Activated T-cell treated with anti-CD3 and anti-CD28 coated beads for 4 hours (primary cell): ENCODE data around the gene TUBB6.
A peak's percentile ranks its signal among the peaks of the same experiment; 100 is the strongest.

Experiments used
- DNase-seq: peaks from one replicate; pipeline ENCODE4 v3.0.0-alpha.2; 2020

TUBB6 gene

DNA sequence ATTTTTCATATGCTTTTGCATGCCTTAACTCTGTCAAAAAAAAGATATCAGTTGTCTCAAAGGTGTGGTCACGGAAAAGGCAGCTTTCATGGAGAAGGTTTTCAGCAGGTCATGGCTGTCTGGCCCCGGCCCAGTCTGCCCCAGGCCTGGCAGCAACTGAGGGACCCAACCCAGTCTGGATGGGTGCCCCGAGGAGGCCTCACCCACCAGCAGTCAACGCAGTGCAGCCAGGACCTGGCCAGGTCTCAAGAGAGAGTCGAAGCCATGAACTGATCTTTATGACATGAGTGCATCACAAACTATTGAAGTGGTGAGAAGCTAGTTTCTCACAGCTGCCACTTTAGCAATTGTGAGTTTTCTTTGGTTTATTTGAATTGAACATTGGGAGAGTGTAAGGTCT lies 7.9 kb downstream of the TUBB6 start:
- no peak for DNase-seq

DNA sequence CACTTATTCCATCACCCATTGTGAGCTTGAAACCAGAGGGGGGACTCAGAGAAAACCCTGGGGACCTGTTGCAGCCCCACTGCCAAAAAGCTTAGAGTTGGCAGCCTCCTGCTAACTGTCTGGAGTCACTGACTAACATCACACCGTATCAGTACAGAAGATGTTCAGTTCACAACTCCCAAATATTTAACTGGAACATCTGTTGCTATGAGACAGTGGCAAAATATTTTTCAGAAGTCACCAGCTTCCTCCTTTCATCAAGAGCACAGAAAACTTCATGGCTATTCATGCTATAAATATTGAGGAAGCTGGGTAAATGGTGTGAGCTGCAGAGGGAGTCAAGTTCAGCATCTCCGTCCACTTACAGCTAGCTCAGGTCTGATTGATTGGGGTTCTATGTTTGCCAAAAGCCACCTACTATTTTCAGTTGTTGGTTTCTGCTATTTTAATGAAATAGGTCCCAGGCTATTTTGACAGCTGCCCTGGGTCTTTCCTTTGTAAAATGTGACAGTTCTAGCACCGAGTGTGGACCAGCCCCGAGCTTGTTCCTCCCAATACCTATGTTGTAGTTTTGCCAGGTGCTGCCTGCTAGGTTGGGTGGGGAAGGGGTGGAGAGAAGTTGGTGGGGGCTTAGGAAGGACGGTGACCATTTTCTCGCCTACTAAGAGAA lies 9.8 kb downstream of the TUBB6 start:
- DNase-seq = no peak

GRCh38 chr18:12318334-12318697 lies 10.3 kb downstream of the TUBB6 start:
- no peak for DNase-seq

GRCh38 chr18:12318857-12319256 lies 10.8 kb downstream of the TUBB6 start:
- no peak for DNase-seq

DNA sequence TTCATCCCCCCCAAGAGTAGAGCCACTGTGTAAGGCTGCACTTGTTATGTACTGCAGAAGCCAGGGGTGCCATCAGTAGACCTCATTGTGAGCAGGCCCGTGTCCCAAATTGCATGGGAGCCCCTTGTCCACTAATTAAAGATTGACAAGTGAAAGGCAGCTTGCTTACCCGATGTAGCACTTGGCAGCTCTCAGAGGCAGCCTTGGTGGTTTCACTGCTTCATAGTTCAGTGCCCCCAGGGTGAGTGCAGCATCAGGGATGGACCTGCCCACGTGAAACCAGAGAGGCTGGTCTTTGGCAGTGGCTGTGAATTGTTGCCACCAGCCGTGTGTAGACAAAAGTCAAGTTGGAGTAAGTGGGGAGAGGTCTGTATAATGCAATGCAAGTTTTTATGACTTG lies 13.3 kb downstream of the TUBB6 start:
- DNase-seq = no peak

GRCh38 chr18:12324991-12325725 lies 17.1 kb downstream of the TUBB6 start:
- no peak for DNase-seq

- DNase-seq = no peak
Observed at GRCh38 chr18:12325726-12326245, 17.7 kb downstream of the TUBB6 start.

DNA sequence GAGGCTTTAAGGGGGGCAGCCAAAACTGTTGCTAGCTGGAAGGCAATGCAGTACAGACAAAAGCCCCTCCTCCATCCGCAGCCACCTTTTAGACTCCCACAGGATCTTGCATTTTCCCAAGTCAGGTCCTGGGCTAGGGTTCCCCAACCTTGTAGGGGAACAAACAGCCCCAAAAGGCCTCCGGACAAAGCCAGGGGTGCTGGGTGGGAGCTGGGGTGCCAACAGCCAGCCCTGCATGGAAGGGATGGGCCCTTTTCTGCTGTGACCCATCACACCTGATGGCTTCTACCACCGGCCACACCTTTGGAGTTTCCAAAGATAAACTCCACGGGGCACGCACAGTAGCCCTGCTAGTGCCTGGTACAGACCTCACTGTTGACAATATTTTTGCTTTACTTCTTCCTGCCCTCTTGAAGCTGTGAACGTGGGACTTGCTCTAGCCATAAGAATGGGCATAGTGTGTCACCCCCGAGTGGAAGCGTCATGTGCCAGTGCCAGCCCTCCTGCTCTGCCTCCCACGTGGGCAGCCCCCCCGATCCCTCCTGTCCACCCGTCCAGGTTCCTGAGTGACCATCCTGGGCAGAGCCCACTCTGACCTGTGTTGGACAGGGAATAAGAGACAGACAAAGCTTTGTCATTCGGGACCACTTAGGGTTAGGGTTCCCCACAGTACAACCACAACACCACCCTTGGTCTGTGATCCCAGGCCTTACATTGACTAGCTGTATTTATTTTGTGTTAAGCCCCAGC lies 18.8 kb downstream of the TUBB6 start:
- DNase-seq = no peak

- peak; percentile 62 for DNase-seq
Observed at GRCh38 chr18:12327510-12328178, 19.6 kb downstream of the TUBB6 start.

GRCh38 chr18:12328179-12328823 lies 20.3 kb downstream of the TUBB6 start:
- no peak for DNase-seq

- no peak for DNase-seq
Observed at GRCh38 chr18:12329125-12329698, 21.2 kb downstream of the TUBB6 start.

DNA sequence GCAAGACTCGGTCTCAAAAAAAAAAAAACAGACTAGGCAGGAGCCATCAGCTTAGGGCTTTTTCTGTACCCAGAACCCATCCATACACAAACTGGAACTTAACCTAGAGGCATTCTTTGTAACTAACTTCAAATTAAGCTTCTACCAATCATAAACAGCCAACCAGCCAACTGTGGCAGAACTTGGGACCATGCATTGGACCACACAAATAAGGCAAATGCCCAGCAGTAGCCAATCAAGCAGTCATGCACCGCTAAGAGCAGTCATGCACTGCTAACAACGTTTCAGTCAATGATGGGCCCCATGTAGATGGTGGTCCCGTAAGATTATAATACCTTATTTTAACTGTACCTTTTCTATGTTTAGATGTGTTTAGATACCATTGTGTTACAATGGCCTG lies 22.7 kb downstream of the TUBB6 start:
- DNase-seq = no peak

- DNase-seq = no peak
Observed at GRCh38 chr18:12333506-12334290, 25.7 kb downstream of the TUBB6 start.

GRCh38 chr18:12334366-12334808 lies 26.3 kb downstream of the TUBB6 start:
- no peak for DNase-seq

DNA sequence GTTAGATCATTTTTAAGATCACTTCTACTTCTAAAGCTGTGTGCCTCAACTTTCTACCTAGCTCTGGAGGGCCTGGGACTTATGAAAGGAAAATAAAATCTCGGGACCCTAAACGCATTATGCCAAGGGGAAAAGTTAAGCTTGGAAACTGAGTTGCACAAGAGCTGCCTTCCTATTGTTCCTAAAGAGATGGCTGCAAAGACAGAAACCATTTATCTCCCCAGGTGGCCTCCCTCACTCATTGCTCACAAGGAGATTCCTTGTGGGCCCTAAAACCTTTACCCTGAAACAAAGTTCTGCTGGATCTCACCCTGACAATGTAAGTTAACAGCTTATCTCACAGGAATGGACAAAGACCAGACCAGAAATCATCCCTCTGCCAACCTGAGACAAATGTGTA lies 26.8 kb downstream of the TUBB6 start:
- DNase-seq = no peak

- no peak for DNase-seq
Observed at GRCh38 chr18:12335503-12335902, 27.5 kb downstream of the TUBB6 start.

- DNase-seq = no peak
Observed at GRCh38 chr18:12336171-12336613, 28.2 kb downstream of the TUBB6 start.

GRCh38 chr18:12336887-12337286 lies 28.8 kb downstream of the TUBB6 start:
- no peak for DNase-seq

DNA sequence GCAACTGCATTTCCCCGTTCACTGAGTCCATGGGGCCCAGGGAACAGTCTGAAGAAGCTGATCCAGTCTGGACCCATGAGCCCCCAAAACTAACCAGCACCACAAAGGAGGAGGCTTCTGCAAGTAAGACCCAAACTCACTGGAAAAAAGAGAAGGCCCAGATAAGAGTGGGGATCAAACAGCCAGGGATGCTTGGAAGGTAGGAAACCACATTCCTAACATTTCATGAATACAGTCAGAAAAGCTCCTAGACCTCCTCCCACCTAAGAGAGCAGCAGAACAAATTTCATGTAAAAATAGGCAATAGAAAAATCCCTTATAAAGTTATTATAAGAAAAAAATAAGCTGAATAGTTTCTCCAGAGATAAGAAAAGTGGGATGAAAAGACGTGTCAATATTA lies 30.3 kb downstream of the TUBB6 start:
- no peak for DNase-seq

GRCh38 chr18:12340945-12341660 lies 33.1 kb downstream of the TUBB6 start:
- DNase-seq = no peak

DNA sequence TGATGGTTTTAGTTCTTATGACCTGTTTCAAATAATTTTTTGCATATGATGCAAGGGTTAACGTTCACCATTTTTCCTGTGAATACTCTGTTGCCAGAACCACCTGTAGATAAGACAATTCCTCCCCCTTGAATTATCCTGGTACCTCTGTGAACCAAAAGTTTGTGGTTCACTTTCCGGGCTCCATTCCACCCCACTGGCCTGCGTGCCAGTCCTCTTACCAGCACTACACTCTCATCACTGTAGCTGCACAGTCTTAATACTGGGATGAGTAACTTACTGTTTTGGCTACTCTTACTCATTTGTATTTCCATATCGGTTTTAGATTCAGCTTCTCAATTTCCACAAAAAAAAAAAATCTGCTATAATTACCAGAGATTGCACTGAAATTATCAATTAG lies 34.6 kb downstream of the TUBB6 start:
- DNase-seq = no peak
